Measurements from ENCODE around the gene LARP4.
A peak's percentile ranks its signal among the peaks of the same experiment; 100 is the strongest.

LARP4 gene

GRCh38 chr12:50515587-50515986, 114.9 kb downstream of the LARP4 start:
- Histone ChIP-seq H3K18ac (ENCODE audit: low read length) (no peak overlapping the region), H3K4me3 (ENCODE audit: low read depth, low read length) (no peak overlapping the region), H4K91ac (ENCODE audit: low read depth, low read length) (no peak overlapping the region), H4K12ac (ENCODE audit: low read depth, low read length) (no peak overlapping the region), H3K36me3 (ENCODE audit: control insufficient read depth in 1 of 2, insufficient read depth in 2 of 2, low read length in 2 of 2) (peaks cover 0 to 3% of the 10 kb centered on the region in 2 experiments), H2AK5ac (ENCODE audit: low read length) (no peak overlapping the region), H2BK5ac (ENCODE audit: low read depth, low read length, poor library complexity) (no peak overlapping the region), H2AFZ (ENCODE audit: insufficient read depth, low read length, poor library complexity) (no peak overlapping the region), H3K27ac (ENCODE audit: low read depth, low read length) (no peak overlapping the region), H2BK12ac (ENCODE audit: low read length) (no peak overlapping the region), H3K9me3 (ENCODE audit: insufficient read depth, low read depth, low read length) (no peaks in the 10 kb centered on the region), H3K4me1 (ENCODE audit: control insufficient read depth in 1 of 2, insufficient read depth in 2 of 2, low read length in 2 of 2) (peaks cover 0 to 17% of the 10 kb centered on the region in 2 experiments), H3K23ac (ENCODE audit: low read length) (no peak overlapping the region), H3K79me2 (ENCODE audit: control insufficient read depth, insufficient read depth, low read length, poor library complexity) (peaks cover 23% of the 10 kb centered on the region), H3K79me1 (ENCODE audit: low read length) (no peaks in the 10 kb centered on the region), H3K4ac (ENCODE audit: low read depth, low read length) (no peak overlapping the region), H2BK120ac (ENCODE audit: insufficient read depth, low read length, poor library complexity) (no peak overlapping the region), H3K4me2 (ENCODE audit: low read length) (no peak overlapping the region), H4K8ac (ENCODE audit: low read depth, low read length) (no peak overlapping the region), H3K14ac (ENCODE audit: low read length) (no peak overlapping the region), H3K27me3 (ENCODE audit: insufficient read depth, low read length) (no peaks in the 10 kb centered on the region), H3K9ac (ENCODE audit: low read length) (no peak overlapping the region)
- WGBS (ENCODE audit: extremely low coverage, insufficient coverage, insufficient read length) = no CpG with 5 or more reads among the region's 2 CpGs
- no peak for DNase-seq

DNA sequence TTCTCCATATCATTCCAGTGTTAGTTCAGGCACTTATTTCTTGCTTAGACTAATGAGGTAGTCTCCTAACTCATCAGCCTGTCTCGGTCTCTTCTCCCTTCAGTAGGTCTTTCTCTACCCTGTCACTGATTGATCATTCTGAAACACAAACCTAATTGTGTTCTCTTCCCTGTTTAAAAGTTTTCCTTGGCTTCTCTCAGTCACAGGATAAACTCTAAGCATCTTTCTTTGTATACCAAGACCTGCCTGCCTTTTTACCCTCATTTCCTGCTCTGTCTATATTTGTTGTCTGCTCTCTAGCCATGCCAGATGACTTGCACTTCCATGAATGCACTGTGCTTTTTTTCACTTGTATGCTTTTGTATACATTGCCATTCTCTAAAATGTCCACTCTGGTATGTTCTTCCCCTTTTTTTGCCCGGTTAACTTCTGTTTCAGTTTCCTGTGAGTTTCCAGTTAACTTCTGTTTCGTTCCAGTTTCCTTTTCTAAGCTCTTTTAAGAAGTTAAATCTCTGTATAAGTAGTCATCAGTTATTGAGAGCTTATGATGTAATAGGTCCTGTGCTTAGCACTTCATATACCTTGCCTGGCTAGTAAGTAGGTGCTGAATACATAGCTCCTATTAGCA, 116.8 kb downstream of the LARP4 start:
- no peak overlapping the region for H3K4me2 ChIP-seq (ENCODE audit: low read length)
- peak overlapping the region; percentile 100 for H3K4ac ChIP-seq (ENCODE audit: low read depth, low read length)
- H2AK5ac ChIP-seq (ENCODE audit: low read length) = no peak overlapping the region
- H3K18ac ChIP-seq (ENCODE audit: low read length) = no peak overlapping the region
- H4K91ac ChIP-seq (ENCODE audit: low read depth, low read length) = no peak overlapping the region
- no peak overlapping the region for H3K9ac ChIP-seq (ENCODE audit: low read length)
- H3K4me3 ChIP-seq (ENCODE audit: low read depth, low read length) = no peak overlapping the region
- H3K36me3 ChIP-seq (ENCODE audit: control insufficient read depth in 1 of 2, insufficient read depth in 2 of 2, low read length in 2 of 2) = peaks cover 0 to 3% of the 10 kb centered on the region in 2 experiments
- peaks cover 23% of the 10 kb centered on the region for H3K79me2 ChIP-seq (ENCODE audit: control insufficient read depth, insufficient read depth, low read length, poor library complexity)
- H2BK5ac ChIP-seq (ENCODE audit: low read depth, low read length, poor library complexity) = no peak overlapping the region
- H2BK12ac ChIP-seq (ENCODE audit: low read length) = no peak overlapping the region
- H4K12ac ChIP-seq (ENCODE audit: low read depth, low read length) = no peak overlapping the region
- H3K14ac ChIP-seq (ENCODE audit: low read length) = no peak overlapping the region
- no CpG with 5 or more reads among the region's 3 CpGs for WGBS (ENCODE audit: extremely low coverage, insufficient coverage, insufficient read length)
- peak overlapping the region; percentile 61 for H3K27ac ChIP-seq (ENCODE audit: low read depth, low read length)
- H2BK120ac ChIP-seq (ENCODE audit: insufficient read depth, low read length, poor library complexity) = no peak overlapping the region
- no peak overlapping the region for H3K23ac ChIP-seq (ENCODE audit: low read length)
- DNase-seq = peak in 1 of 2 donors; percentile 32
- H3K27me3 ChIP-seq (ENCODE audit: insufficient read depth, low read length) = no peaks in the 10 kb centered on the region
- no peak overlapping the region for H2AFZ ChIP-seq (ENCODE audit: insufficient read depth, low read length, poor library complexity)
- H3K79me1 ChIP-seq (ENCODE audit: low read length) = no peaks in the 10 kb centered on the region
- no peak overlapping the region for H4K8ac ChIP-seq (ENCODE audit: low read depth, low read length)
- no peaks in the 10 kb centered on the region for H3K9me3 ChIP-seq (ENCODE audit: insufficient read depth, low read depth, low read length)
- H3K4me1 ChIP-seq (ENCODE audit: control insufficient read depth in 1 of 2, insufficient read depth in 2 of 2, low read length in 2 of 2) = peaks cover 0 to 17% of the 10 kb centered on the region in 2 experiments

GRCh38 chr12:50518090-50518489, 117.4 kb downstream of the LARP4 start:
- no peak overlapping the region for H3K4me2 ChIP-seq (ENCODE audit: low read length)
- no peak overlapping the region for H3K9ac ChIP-seq (ENCODE audit: low read length)
- no peak for DNase-seq
- no peaks in the 10 kb centered on the region for H3K27me3 ChIP-seq (ENCODE audit: insufficient read depth, low read length)
- H2AFZ ChIP-seq (ENCODE audit: insufficient read depth, low read length, poor library complexity) = no peak overlapping the region
- no peak overlapping the region for H2BK5ac ChIP-seq (ENCODE audit: low read depth, low read length, poor library complexity)
- no CpG with 5 or more reads among the region's 11 CpGs for WGBS (ENCODE audit: extremely low coverage, insufficient coverage, insufficient read length)
- no peak overlapping the region for H2AK5ac ChIP-seq (ENCODE audit: low read length)
- H3K14ac ChIP-seq (ENCODE audit: low read length) = no peak overlapping the region
- peaks cover 0 to 3% of the 10 kb centered on the region in 2 experiments for H3K36me3 ChIP-seq (ENCODE audit: control insufficient read depth in 1 of 2, insufficient read depth in 2 of 2, low read length in 2 of 2)
- peaks cover 0 to 17% of the 10 kb centered on the region in 2 experiments for H3K4me1 ChIP-seq (ENCODE audit: control insufficient read depth in 1 of 2, insufficient read depth in 2 of 2, low read length in 2 of 2)
- H3K18ac ChIP-seq (ENCODE audit: low read length) = no peak overlapping the region
- no peaks in the 10 kb centered on the region for H3K9me3 ChIP-seq (ENCODE audit: insufficient read depth, low read depth, low read length)
- no peak overlapping the region for H2BK120ac ChIP-seq (ENCODE audit: insufficient read depth, low read length, poor library complexity)
- H3K79me1 ChIP-seq (ENCODE audit: low read length) = no peaks in the 10 kb centered on the region
- H3K79me2 ChIP-seq (ENCODE audit: control insufficient read depth, insufficient read depth, low read length, poor library complexity) = peaks cover 23% of the 10 kb centered on the region
- no peak overlapping the region for H4K12ac ChIP-seq (ENCODE audit: low read depth, low read length)
- H3K27ac ChIP-seq (ENCODE audit: low read depth, low read length) = peak overlapping the region; percentile 61
- no peak overlapping the region for H4K91ac ChIP-seq (ENCODE audit: low read depth, low read length)
- H2BK12ac ChIP-seq (ENCODE audit: low read length) = no peak overlapping the region
- peak overlapping the region; percentile 100 for H3K4ac ChIP-seq (ENCODE audit: low read depth, low read length)
- no peak overlapping the region for H4K8ac ChIP-seq (ENCODE audit: low read depth, low read length)
- no peak overlapping the region for H3K23ac ChIP-seq (ENCODE audit: low read length)
- no peak overlapping the region for H3K4me3 ChIP-seq (ENCODE audit: low read depth, low read length)

DNA sequence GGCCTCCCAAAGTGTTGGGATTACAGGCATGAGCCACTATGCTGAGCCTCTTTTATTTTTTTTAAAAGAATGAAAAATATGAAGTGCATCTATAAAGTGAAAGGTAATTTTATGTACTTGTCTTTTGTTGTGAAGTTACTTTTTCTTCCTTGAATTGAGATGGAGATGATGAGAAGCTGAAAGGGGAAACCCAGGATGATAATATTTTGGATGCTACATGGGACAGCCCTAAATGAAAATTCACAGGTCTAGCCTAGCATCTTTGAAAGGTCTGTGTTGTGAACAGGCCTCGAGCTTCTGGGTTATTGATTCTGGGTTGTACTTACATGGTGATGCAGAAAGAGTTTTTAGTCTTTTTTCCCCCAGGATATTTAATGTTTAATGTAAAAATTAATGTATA, 118.7 kb downstream of the LARP4 start:
- peaks cover 0 to 17% of the 10 kb centered on the region in 2 experiments for H3K4me1 ChIP-seq (ENCODE audit: control insufficient read depth in 1 of 2, insufficient read depth in 2 of 2, low read length in 2 of 2)
- H3K4ac ChIP-seq (ENCODE audit: low read depth, low read length) = peak overlapping the region; percentile 75
- WGBS (ENCODE audit: extremely low coverage, insufficient coverage, insufficient read length) = no CpG with 5 or more reads among the region's 1 CpG
- no peak overlapping the region for H2BK12ac ChIP-seq (ENCODE audit: low read length)
- H3K9ac ChIP-seq (ENCODE audit: low read length) = no peak overlapping the region
- H2BK5ac ChIP-seq (ENCODE audit: low read depth, low read length, poor library complexity) = no peak overlapping the region
- H4K91ac ChIP-seq (ENCODE audit: low read depth, low read length) = no peak overlapping the region
- H3K18ac ChIP-seq (ENCODE audit: low read length) = no peak overlapping the region
- H3K4me3 ChIP-seq (ENCODE audit: low read depth, low read length) = no peak overlapping the region
- no peaks in the 10 kb centered on the region for H3K27me3 ChIP-seq (ENCODE audit: insufficient read depth, low read length)
- no peak overlapping the region for H2AK5ac ChIP-seq (ENCODE audit: low read length)
- no peak overlapping the region for H4K8ac ChIP-seq (ENCODE audit: low read depth, low read length)
- H3K36me3 ChIP-seq (ENCODE audit: control insufficient read depth in 1 of 2, insufficient read depth in 2 of 2, low read length in 2 of 2) = peaks cover 0 to 3% of the 10 kb centered on the region in 2 experiments
- H3K27ac ChIP-seq (ENCODE audit: low read depth, low read length) = no peak overlapping the region
- H3K14ac ChIP-seq (ENCODE audit: low read length) = no peak overlapping the region
- H3K79me1 ChIP-seq (ENCODE audit: low read length) = no peaks in the 10 kb centered on the region
- H3K4me2 ChIP-seq (ENCODE audit: low read length) = no peak overlapping the region
- no peak overlapping the region for H3K23ac ChIP-seq (ENCODE audit: low read length)
- peaks cover 24% of the 10 kb centered on the region for H3K79me2 ChIP-seq (ENCODE audit: control insufficient read depth, insufficient read depth, low read length, poor library complexity)
- no peak overlapping the region for H4K12ac ChIP-seq (ENCODE audit: low read depth, low read length)
- no peak overlapping the region for H2AFZ ChIP-seq (ENCODE audit: insufficient read depth, low read length, poor library complexity)
- H3K9me3 ChIP-seq (ENCODE audit: insufficient read depth, low read depth, low read length) = no peaks in the 10 kb centered on the region
- no peak for DNase-seq
- no peak overlapping the region for H2BK120ac ChIP-seq (ENCODE audit: insufficient read depth, low read length, poor library complexity)

Data from trophoblast cell (in vitro differentiated cells and primary cell).